BE2C (cell line): Measurements from ENCODE around the gene NDN.
A peak's percentile ranks its signal among the peaks of the same experiment; 100 is the strongest.

Source experiments
- DNase-seq: peaks from one replicate; pipeline ENCODE4 v3.0.0-alpha.2; 2020
- H3K27me3 ChIP-seq: fragments of 250-450 bp; sonication (Bioruptor Pico); 2 replicates; pipeline ENCODE4 v1.5.1; 2020; ENCODE audit warnings: mild to moderate bottlenecking
- H3K36me3 ChIP-seq: fragments of 250-450 bp; sonication (Bioruptor Pico); 2 replicates; pipeline ENCODE4 v1.5.1; 2020; ENCODE audit warnings: mild to moderate bottlenecking
- H3K4me1 ChIP-seq: fragments of 250-450 bp; sonication (Bioruptor Pico); 2 replicates; pipeline ENCODE4 v1.5.1; 2020
- H3K4me3 ChIP-seq: 2 replicates; pipeline ENCODE4 v1.5.1; 2011; ENCODE audit warnings: low read depth, low read length
- H3K9me3 ChIP-seq: fragments of 250-450 bp; sonication (Bioruptor Pico); 2 replicates; pipeline ENCODE4 v1.5.1; 2020
- CTCF ChIP-seq: IDR thresholded peaks from 2 replicates; pipeline ENCODE4 v1.5.1; 2012; ENCODE audit warnings: mild to moderate bottlenecking, low read depth, low read length

The NDN gene

GRCh38 chr15:23694592-23694991 is 7.5 kb upstream of the NDN start:
- Histone ChIP-seq H3K9me3 (no peaks in the 10 kb centered on the region), H3K4me1 (no peaks in the 10 kb centered on the region)

DNA sequence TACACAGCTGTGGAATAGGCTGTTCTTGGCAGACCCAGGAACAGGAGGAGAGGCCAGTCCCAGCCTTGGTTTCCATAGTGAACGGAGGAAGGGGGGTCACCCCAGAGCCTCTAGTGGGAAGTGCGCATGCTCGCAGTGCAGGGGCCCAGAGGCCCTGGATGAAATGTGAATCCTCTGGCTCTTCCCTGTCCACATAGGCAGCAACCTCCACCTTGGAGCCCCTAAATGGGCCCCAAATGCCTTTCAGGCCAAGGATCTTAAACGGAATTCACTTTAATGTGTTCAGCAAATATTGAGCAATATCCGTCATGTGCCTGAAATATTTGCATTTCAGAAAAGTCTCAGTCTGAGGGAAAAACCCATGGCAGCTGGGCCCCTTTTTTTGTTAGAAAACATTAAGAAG is 3.3 kb upstream of the NDN start:
- Histone ChIP-seq H3K9me3 (no peaks in the 10 kb centered on the region), H3K36me3 (no peaks in the 10 kb centered on the region), H3K4me3 (no peak overlapping the region), H3K4me1 (no peaks in the 10 kb centered on the region), H3K27me3 (no peaks in the 10 kb centered on the region)
- no peak for TF ChIP-seq CTCF
- DNase-seq, result peak; percentile 10

More at GRCh38 chr15:23694592-23694991, 7.5 kb upstream of the NDN start:
- H3K36me3 ChIP-seq, result no peaks in the 10 kb centered on the region
- H3K27me3 ChIP-seq, result no peaks in the 10 kb centered on the region
- DNase-seq, result no peak
- TF ChIP-seq CTCF, result no peak
- H3K4me3 ChIP-seq, result no peak overlapping the region

DNA sequence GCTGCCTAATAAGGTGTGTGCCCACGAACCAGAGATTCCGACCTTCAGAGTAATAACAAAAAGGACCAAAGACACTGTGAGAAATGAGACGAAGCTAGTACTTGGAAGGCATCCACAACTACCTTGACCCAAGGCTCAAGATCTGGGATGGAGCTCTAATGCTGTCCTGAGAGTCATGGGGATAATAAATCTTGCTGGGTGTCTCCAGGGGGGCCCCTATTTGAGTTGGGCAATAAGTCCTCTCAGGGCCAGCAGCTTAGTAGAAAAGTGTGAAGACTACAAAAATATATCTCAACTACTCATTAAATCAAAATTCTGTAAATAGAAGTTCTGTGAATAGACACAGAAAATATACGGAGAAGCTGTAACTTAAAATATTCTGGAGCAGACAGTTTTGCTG is 2.9 kb upstream of the NDN start:
- H3K4me1 ChIP-seq, result no peaks in the 10 kb centered on the region
- H3K36me3 ChIP-seq, result no peaks in the 10 kb centered on the region
- no peak for DNase-seq
- no peak overlapping the region for H3K4me3 ChIP-seq
- no peaks in the 10 kb centered on the region for H3K27me3 ChIP-seq
- TF ChIP-seq CTCF, result no peak
- no peaks in the 10 kb centered on the region for H3K9me3 ChIP-seq

GRCh38 chr15:23686466-23687142 is 501 bp downstream of the NDN start:
- no peaks in the 10 kb centered on the region for H3K36me3 ChIP-seq
- peak overlapping the region; percentile 33; the same call in 1 of the 2 replicates for H3K4me3 ChIP-seq
- H3K9me3 ChIP-seq, result no peaks in the 10 kb centered on the region
- no peaks in the 10 kb centered on the region for H3K4me1 ChIP-seq
- DNase-seq, result no peak
- H3K27me3 ChIP-seq, result no peaks in the 10 kb centered on the region
- TF ChIP-seq CTCF, result no peak

DNA sequence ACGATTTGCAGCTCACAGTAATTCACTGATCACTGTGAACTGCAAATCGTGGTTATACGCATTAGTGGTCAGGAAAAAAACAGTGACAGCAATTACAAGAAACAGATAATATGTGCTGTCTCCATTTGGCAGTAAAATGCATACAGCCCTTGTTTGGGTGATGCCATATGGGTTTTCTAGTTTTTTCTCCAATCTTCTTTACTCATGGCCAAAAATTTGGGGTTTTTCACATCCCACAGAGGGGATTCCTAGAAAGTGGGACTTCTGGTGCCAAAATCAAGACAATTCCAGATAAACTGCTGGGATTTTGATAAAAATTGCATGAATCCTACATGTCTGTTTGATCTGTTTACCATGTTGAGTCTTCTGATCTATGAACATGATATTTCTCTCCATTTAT is 15.6 kb downstream of the NDN start:
- Histone ChIP-seq H3K4me1 (no peaks in the 10 kb centered on the region), H3K4me3 (no peak overlapping the region), H3K9me3 (no peaks in the 10 kb centered on the region), H3K36me3 (no peaks in the 10 kb centered on the region), H3K27me3 (no peaks in the 10 kb centered on the region)
- no peak for TF ChIP-seq CTCF
- DNase-seq, result no peak

DNA sequence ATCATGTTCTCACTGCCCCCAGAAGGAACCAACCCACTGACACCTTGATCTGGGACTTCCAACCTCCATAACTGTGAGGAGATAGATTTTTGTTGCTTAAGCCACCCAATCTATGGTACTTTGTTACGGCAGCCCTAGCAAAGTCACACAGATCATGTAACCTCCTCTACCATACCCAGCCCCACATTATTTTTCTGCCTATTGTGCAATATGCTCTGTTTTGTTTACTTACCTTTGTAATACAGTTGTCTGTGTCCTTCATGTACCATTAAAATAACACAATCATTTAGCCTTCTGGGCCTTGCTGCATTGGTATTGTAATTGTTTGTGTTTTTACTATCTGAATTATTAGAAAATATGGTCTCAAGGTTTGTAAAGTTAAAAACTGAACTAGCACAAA is 16.1 kb downstream of the NDN start:
- H3K36me3 ChIP-seq, result no peaks in the 10 kb centered on the region
- no peak for DNase-seq
- TF ChIP-seq CTCF, result no peak

More for the DNA sequence above, 16.1 kb downstream of the NDN start:
- Histone ChIP-seq H3K9me3 (no peaks in the 10 kb centered on the region), H3K4me1 (no peaks in the 10 kb centered on the region), H3K27me3 (no peaks in the 10 kb centered on the region), H3K4me3 (no peak overlapping the region)
